NB4 (cell line): ENCODE results near the gene HADH.

Experiments
- CTCF ChIP-seq: IDR thresholded peaks from one replicate; pipeline ENCODE4 v1.5.1; 2012; ENCODE audit warnings: low read depth, low read length
- MAX ChIP-seq: IDR thresholded peaks from 2 replicates; pipeline ENCODE4 v1.6.1; 2011; ENCODE audit warnings: low read depth, low read length
- MYC ChIP-seq: IDR thresholded peaks from 2 replicates; pipeline ENCODE4 v1.6.1; 2011; ENCODE audit warnings: low read depth, low read length
- POLR2A ChIP-seq: IDR thresholded peaks from 2 replicates; pipeline ENCODE4 v1.6.1; 2011; ENCODE audit warnings: mild to moderate bottlenecking; ENCODE audit not compliant: insufficient read length; ENCODE audit errors: extremely low read depth

GRCh38 chr4:108036213-108036612 lies 46.5 kb downstream of the HADH start:
- TF ChIP-seq POLR2A (no peak), CTCF (no peak), MYC (no peak), MAX (no peak)
